HG02973 (cell line): Measurements from ENCODE around the gene AFAP1L1.
"Not testable (repeated sequence)": the region's sequence is repeated elsewhere in the genome, so short reads cannot be mapped to it uniquely, and the experiment has no call there.

ENCODE experiments used
- ATAC-seq: cut with Tn5 transposase; IDR thresholded peaks from one replicate; pipeline ENCODE4 v1.9.1; 2021; ENCODE audit warnings: moderate library complexity; ENCODE audit not compliant: unreplicated experiment

The AFAP1L1 gene

DNA sequence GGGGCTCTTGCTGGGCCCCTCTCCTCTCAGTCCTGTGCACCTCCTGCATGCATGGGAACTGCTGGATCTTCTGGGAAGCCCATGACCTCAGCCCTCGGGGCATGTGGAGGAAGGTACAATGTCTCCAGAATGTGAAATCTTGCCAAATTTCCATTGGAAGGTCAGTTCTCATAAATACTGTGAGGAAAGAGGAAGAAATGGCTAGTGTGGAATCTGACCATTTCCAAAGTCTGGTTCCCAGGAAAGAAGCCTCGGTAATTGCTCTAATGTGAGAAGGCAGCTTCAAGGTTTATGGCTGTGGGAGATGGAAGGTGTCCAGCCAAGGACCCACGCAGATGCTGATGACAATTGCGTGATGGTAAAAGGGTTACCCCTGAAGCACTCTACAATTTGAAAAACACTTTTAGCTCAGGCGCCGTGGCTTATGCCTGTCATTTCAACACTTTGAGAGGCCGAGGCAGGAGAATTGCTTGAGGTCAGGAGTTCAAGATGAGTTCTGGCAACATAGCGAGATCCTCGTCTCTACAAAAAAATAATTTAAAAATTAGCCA is 115.5 kb downstream of the AFAP1L1 start:
- ATAC-seq: no peak

DNA sequence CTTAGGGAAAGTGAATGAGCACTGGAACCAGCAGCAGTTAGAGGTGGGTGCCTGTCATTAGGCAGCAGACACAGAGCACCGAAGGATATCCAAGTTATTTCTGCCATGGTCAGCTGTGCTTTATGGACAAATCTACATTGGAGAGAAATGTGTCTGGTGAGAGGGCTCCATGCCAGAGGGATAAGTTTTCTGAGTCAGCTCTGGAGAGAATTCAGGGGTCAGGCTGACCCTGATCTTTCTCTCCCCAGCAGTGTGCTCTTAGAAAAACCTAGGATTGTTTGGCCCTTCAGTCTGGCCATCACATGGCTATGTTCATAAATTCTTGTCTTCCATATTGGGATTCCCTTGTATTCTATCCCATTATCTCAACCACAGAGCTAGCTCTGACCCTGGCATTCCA is 116.3 kb downstream of the AFAP1L1 start:
- ATAC-seq: no peak

DNA sequence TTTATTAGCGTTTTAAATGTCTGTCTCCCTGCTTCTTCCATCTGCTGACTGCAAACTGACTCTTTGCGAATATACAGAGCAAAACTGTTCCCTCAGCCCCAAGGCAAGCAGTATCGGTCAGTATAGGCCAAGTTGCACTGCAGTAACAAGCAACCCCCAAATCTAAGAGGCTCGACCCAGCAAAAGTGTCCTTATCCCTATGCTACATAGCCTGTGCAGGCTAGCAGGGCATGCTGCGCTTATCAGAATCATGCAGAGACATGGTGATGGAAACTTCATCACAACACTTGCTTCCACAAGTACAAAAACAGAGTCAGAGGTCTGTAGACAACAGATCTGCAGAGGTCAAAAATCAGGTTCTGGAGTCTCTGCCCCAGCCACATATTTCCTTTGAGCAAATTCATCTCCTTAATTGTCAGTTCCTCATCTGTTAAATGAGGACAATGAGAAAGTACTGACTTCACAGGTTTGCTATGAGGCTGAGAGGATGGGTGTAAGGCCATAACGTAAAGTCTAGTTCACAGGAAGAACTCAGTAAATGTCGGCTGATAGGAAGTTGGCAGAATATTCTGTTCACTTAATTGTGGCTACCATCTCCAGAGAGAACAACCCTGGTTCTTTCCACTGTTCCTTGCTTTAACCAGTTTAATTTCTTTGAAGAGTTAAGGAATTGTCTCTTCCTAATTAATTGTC is 117.0 kb downstream of the AFAP1L1 start:
- ATAC-seq: no peak

DNA sequence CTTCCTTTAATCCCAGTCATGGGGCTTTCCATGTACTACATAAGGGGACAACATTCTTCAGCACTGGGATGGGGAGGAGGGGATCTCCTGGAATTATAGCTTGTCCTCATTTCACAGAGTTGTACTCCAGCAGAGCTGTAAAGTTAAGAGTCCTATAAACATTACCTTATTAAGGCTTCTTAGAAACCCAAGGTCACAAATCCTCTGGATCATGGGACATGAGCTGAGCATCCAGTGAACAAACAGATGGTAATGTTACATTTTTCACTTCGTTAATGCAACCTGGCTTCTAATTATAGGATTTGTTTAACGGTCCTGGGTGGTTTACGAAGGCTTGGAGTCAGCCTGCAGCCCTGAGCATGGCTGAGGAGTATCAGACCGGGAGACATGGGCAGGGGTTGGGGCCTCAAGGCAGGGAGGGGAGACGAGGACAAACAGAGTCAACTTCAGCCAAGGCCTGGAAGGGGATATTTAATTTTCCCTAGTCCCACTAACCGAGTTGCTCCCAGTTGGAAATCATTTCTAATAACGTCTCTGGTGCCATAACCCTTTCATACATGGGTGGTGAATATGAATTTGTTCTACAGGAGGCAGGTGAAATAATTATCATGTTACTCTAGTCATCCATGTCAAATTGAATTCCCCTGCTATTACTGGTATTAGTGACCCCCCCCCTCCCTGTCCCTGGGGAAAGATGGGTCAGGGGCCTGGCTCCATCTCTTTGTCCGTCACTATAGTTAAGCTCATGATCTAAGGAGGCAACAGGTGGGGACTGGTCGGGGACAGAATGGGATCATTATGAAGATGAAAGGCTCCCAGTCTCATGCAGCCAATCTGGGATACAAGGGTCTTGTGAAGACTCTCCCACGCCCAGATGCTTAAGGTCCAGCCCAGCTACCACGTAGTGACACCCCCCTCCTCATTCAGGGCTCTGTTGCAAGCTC is 118.2 kb downstream of the AFAP1L1 start:
- no peak for ATAC-seq

DNA sequence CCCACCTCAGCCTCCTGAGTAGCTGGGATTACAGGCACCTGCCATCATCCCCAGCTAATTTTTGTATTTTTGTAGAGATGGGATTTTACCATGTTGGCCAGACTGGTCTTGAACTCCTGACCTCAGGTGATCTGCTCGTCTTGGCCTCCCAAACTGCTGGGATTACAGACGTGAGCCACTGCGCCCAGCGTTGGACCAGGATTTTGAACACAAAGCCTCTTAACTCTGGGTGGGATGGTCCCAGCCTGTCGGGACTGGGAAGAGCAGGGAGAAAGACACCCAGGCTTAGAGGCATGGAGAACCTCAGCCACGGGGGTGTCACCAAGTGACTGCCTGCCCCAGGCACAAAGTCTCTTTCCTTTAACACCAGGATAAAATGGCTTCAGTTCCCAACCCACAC is 119.4 kb downstream of the AFAP1L1 start:
- not testable (repeated sequence) for ATAC-seq
